ENCODE measurements around the gene MAN2A2.
A peak's percentile ranks its signal among the peaks of the same experiment; 100 is the strongest.
"Not testable (repeated sequence)": the region's sequence is repeated elsewhere in the genome, so short reads cannot be mapped to it uniquely, and the experiment has no call there.

MAN2A2 gene

DNA sequence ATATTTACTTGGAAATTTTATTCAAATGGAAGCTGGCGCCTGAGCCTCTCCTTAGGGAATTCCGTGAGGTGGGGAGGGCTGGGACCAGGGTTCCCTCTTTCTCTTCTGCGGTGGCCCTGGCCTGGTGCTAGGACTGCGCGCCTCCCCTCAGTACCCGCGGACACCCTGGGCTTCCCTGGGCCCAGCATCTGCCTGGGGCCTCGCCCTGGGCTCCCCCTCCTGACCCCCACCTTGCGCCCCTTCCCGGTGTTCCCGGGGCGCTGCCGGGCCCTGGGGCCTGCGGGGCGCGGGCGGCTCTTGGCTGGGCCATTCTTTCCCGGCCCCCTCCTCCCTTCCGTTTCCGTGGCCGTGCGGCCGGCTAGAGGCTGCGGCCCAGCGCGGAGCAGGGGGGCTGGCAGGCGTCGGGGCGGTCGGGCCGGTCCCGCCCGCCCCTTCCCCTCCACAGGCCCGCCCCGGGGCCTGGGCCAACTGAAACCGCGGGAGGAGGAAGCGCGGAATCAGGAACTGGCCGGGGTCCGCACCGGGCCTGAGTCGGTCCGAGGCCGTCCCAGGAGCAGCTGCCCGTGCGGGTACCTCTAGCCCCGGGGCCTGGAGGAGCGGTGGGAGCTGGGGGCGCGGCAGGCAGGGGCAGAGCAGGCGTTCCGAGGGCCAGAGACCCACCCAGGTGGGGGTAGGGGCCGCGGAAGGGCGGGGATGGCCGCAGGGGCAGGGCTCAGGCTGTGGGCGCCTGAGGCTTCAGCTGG, 19.0 kb upstream of the MAN2A2 start, which contains the start of gene FES:
TSS of gene FES (plus strand) at position 529 of the 743 bp plus-strand sequence. CDS start 542 bp downstream, outside the sequence.
- DNase-seq (ENCODE audit: low read depth), result no peak

DNA sequence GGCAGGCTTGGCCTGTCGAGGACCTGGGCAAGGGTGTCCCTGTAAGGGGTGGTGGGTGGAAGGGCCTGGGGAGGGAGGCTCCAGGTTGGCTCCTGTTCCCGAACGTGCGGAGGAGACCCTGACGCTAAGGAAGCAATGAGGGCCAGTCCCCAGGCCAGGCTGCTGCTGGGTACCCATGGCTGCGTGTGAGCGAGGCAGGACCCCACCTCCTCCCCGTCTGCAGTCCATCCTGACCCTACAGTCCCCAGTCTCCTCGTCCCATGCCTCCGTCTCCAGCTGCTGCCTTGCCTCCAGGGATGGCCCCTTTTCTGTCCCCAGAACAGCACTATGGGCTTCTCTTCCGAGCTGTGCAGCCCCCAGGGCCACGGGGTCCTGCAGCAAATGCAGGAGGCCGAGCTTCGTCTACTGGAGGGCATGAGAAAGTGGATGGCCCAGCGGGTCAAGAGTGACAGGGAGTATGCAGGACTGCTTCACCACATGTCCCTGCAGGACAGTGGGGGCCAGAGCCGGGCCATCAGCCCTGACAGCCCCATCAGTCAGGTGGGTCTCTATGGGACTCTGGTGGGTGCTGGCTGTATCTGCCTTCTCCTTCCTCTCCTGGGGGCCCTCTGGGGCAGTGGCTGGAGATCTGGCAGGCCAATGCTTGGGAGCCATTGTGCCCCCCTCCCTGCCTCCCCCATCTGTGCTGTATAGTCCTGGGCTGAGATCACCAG, 18.2 kb upstream of the MAN2A2 start:
- no peak for DNase-seq (ENCODE audit: low read depth)

DNA sequence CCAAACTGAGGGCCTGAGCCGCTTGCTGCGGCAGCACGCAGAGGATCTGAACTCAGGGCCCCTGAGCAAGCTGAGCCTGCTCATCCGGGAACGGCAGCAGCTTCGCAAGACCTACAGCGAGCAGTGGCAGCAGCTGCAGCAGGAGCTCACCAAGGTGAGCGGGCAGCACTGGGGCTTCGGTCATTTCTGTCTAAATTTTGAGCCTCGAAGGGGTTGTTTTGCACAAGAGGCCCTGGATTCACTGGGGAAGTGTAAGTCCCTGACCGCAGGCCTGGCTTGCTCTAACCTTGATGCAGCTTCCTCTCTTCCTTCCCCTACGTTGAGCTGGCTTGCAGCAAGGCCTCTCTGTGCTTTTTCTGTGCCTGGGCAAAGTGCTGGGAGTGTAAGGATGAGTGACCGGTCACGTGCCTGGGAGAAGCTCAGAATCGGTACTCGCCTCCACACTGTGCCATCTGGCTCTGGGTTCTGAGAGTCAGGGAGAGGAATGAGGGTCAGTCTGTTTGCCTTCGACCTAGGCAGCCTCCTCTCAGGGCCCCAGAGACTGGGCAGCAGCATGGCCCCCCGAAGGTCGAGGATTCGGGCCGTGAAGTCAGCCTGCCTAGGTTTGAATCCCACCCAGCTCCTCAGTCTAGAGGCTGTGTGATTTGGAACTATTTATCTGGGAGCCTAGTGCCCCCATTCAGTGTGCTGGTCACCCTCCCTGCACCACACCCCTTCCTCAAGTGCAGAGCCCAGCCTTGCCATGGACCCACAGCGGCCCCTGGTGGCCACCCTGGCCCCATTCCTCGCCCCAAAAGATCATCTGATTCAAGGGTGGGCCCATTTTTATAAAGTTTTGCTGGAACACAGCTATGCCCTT, 17.4 kb upstream of the MAN2A2 start:
- peak; percentile 80 for DNase-seq (ENCODE audit: low read depth)

DNA sequence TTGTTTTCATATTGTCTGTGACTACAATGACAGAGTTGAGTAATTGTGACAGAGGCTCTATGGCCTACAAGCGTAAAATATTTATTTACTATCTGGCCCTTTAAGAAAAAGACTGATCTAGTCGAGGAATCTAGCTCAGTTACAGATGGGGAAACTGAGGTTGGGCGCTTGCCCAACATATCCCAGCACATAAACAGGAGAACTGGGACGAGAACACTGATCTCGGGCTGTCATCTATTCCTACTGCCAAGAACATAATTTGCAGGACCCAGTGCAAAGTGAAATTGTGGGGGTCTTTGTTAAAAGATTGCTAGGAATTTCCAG, 16.8 kb upstream of the MAN2A2 start:
- no peak for DNase-seq (ENCODE audit: low read depth)

DNA sequence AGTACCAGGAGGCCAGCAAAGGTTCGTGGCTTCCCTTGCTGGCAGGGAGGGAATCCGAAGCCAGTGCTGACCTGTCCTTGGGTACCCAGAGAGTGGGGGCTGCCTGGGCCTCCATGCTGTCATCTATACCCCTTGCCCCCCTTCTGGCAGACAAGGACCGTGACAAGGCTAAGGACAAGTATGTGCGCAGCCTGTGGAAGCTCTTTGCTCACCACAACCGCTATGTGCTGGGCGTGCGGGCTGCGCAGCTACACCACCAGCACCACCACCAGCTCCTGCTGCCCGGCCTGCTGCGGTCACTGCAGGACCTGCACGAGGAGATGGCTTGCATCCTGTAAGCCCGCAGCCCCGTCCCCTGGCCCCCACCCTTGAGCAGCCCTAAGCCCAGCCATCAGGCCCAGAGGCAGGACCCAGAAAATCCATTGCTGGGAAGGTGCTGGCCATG, 16.0 kb upstream of the MAN2A2 start:
- DNase-seq (ENCODE audit: low read depth), result no peak

DNA sequence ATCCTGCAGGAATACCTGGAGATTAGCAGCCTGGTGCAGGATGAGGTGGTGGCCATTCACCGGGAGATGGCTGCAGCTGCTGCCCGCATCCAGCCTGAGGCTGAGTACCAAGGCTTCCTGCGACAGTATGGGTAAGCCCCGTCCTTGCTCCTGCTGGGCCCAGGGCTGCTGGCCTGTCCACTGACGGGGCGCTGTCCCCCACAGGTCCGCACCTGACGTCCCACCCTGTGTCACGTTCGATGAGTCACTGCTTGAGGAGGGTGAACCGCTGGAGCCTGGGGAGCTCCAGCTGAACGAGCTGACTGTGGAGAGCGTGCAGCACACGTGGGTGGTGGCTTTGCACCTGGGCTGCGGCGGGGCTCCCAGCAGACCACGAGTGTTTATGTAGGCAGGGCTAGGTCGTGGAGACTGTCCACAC, 13.8 kb upstream of the MAN2A2 start:
- DNase-seq (ENCODE audit: low read depth), result no peak

DNA sequence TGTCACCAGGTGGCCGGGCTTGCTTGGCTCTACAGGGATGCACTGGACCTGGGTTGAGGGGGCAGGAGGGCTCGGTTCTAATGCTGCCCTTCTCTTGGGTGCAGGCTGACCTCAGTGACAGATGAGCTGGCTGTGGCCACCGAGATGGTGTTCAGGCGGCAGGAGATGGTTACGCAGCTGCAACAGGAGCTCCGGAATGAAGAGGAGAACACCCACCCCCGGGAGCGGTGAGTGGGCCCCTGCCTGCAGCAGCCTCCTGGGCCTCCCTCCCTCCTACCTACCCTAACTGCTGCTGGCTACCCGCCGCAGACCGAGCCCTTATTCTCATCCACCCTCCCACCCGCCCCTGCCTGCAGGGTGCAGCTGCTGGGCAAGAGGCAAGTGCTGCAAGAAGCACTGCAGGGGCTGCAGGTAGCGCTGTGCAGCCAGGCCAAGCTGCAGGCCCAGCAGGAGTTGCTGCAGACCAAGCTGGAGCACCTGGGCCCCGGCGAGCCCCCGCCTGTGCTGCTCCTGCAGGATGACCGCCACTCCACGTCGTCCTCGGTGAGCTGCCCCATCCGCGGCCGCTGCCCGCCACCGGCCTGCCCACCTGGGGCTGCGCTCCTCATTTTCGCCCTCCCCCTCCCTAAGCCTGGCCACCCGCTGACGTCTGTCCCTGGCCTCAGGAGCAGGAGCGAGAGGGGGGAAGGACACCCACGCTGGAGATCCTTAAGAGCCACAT, 13.2 kb upstream of the MAN2A2 start:
- DNase-seq (ENCODE audit: low read depth), result no peak

DNA sequence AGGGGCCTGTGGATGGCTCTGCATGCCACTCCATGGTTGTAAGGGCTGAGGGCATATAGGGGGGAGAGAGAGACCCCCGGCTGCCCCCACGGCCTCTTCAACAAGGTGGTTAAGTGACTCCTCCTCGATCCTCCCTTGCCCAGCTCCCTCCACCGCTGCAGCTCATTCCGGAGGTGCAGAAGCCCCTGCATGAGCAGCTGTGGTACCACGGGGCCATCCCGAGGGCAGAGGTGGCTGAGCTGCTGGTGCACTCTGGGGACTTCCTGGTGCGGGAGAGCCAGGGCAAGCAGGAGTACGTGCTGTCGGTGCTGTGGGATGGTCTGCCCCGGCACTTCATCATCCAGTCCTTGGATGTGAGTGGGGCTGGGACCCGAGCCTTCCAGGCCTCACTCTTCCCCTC, 12.3 kb upstream of the MAN2A2 start:
- DNase-seq (ENCODE audit: low read depth), result no peak

DNA sequence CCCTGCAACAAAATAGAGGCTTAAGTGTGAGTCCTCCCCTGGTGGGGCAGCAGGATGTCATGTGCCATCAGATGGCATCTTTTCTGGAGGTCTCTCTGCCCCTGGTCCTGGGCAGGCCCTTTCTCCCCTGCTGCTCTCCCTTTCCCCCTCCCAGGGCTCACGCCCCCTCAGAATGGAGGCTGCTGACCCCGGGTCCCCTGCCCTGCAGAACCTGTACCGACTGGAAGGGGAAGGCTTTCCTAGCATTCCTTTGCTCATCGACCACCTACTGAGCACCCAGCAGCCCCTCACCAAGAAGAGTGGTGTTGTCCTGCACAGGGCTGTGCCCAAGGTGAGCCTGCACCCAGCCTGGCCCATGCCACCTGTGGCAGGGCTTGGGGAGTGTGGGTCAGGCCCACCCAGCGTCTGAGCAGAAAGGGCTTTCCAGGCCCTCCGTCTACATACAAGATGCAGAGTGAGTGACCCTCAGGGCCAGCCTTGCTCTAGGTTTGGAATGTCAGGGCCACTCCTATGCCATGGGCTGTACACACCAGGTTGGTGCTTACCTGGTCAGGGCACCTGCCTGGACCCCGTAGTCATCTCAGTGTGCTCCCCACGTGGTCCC, 11.7 kb upstream of the MAN2A2 start:
- DNase-seq (ENCODE audit: low read depth), result no peak

DNA sequence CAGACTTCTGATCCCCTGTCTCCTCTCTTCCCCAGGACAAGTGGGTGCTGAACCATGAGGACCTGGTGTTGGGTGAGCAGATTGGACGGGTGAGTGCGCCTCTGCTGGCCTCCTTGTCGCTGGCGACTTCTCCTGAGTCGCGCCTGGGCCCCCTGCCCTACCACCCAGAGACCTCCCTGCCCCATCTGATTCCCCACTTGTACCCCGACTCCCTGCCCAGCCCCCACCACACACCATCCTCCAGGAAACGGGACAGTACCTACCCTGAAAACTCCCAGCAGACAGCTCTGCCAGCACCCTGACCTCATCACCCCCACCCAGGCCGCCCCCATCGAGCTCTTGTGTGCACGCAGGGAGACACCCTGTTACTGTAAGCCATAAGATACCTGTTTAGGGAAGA, 11.1 kb upstream of the MAN2A2 start:
- DNase-seq (ENCODE audit: low read depth), result no peak

DNA sequence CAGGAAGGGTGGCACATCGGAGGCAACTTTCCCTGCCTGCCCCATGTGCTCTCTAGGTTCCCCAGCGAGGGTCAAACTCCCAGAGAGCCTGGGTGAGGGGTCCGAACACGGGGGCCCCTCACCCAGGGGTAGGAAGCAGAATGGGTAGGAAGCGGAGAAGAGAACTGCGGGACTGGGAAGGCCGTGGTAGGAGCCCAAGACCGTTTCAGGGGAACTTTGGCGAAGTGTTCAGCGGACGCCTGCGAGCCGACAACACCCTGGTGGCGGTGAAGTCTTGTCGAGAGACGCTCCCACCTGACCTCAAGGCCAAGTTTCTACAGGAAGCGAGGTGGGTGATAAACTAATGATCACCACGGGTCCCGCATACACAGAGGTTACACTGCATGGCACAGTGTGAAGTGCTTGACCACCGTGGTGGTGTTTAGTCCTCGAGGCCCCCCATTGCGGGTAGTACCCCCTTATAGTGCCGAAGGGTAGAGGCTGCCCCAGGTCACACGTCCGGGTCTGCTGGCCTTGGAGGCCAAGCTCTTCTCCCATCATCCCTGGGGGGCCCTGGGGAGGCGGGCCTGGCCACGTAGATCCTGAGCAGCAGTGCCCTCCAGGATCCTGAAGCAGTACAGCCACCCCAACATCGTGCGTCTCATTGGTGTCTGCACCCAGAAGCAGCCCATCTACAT, 10.5 kb upstream of the MAN2A2 start:
- no peak for DNase-seq (ENCODE audit: low read depth)

DNA sequence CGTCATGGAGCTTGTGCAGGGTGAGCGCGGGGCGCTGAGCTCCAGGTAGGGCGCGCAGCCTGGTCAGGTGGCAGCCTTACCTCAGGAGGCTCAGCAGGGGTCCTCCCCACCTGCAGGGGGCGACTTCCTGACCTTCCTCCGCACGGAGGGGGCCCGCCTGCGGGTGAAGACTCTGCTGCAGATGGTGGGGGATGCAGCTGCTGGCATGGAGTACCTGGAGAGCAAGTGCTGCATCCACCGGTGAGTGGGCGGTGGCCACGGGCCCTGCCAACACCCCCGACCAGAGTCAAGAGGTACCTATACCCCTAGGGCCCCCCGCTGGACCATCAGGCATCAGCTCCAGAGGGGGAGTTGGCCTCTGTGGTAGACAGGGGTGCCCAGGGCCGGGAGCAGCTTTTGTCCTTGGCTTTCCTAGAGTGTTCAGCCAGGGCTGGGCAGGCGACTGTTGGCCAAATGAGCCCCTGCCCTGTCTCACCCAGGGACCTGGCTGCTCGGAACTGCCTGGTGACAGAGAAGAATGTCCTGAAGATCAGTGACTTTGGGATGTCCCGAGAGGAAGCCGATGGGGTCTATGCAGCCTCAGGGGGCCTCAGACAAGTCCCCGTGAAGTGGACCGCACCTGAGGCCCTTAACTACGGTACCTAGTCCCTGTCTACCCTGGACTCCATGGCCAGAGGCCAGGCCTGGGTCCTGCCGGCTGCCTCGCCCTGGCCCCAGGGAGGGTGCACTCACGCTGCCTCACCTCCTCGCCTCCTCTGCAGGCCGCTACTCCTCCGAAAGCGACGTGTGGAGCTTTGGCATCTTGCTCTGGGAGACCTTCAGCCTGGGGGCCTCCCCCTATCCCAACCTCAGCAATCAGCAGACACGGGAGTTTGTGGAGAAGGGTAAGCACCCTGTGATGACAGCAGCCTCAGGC, 9.7 kb upstream of the MAN2A2 start:
- DNase-seq (ENCODE audit: low read depth), result no peak

DNA sequence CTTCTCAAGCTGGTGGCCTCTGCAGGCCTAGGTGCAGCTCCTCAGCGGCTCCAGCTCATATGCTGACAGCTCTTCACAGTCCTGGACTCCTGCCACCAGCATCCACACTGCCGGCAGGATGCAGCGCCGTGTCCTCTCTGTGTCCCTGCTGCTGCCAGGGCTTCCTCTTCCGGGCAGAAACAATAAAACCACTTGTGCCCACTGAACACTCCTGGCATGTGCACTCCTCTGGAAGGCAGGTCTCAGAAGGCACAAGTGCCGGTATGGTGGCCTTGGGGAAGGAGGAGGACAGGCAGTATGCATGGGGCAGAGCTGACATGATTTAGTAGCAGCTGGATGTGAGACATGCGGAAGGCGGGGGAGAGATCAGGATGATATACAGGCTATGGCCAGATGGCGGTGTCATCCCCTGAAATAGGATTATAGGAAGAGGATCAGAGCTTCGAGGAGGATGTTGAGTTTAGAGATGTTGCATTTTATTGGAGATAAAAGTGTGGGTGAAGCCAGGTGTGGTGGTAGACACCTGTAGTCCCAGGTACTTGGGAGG, 7.5 kb upstream of the MAN2A2 start:
- DNase-seq (ENCODE audit: low read depth), result no peak

DNA sequence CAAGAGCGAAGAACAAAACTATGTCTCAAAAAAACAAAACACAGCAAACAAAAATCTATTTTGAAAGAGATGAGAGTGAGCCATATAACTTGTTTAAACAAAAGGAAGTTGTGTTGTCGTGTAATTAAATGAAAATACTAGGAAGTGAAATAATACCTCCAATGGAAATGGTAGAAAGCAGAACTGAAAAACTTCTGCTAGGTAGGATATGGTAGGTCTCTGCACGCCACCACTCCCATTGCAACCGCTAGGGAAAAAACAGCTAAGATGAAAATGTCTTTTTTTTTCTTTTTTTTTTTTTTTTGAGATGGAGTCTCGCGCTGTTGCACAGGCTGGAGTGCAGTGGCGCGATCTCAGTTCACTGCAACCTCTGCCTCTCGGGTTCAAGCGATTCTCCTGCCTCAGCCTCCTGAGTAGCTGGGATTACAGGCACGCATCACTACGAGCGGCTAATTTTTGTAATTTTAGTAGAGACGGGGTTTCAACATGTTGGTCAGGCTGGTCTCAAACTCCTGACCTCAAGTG, 5.9 kb upstream of the MAN2A2 start:
- not testable (repeated sequence) for DNase-seq (ENCODE audit: low read depth)

DNA sequence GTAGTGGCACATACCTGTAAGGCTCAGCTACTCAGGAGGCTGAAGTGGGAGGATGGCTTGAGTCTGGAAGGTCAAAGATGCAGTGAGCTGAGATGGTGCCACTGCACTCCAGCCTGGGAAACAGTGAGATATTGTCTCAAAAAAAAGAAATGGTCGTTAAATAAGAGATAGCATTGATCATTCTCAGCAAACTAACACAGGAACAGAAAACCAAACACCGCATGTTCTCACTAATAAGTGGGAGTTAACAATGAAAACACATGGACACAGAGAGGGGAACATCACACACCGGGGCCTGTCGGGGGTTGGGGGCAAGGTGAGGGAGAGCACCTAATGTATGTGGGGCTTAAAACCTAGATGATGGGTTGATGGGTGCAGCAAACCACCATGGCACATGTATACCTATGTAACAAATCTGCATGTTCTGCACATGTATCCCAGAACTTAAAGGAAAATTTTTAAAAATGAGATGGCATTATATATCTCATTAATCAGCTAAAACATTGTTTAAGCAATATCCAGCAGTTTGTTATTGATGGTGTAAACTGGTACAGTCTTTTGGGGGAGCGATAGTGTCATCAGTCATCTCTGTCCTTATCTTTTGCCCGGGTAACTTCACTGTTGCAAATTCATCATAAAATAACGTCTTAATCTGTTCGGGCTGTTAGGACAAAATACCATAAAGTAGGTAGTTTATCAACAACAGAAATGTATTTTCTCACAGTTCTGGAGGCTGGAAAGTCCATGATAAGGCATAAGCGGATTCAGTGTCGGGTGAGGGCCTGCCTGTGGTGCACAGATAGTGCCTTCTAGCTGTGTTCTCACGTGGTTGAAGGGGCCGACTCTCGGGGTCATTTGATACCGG, 1.7 kb upstream of the MAN2A2 start:
- no peak for DNase-seq (ENCODE audit: low read depth)

DNA sequence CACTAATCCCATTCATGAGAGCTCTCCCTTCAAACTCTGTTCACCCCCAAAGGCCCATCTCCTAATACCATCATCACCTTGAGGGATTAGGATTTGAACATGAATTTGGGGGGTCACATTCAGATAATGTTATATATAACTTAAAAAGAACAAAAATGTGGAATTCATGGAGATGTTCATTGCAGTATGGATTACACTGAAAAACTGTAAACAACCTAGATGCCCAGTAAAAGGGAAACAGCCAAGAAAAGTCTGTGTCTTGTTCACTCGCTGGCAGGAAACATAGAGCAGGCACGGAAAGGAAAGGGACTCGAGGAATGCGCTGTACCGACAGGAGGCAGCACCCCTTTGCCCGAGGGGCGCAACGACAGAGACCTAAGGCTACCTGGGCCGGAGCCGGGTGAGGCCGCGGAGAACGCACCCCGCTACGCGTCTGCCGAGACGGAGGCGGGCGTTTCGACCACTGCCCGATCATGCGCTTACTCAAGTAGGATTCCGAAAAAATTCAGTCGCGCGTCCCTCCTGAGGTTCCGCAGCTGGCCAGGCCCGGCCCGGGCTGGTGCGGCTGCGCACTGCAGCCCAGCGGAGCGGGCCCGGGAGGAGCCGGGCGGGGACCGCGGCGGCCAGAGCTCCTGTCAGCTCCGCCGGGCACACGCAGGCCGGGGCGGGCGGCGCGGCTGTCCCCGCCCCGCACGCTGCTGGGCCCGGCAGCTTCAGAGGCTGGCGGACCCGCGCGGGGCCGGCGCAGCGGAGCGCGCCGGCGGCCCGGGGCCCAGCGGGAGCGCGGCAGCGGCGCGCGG, 862 bp upstream of the MAN2A2 start:
- peak; percentile 60 for DNase-seq (ENCODE audit: low read depth)

DNA sequence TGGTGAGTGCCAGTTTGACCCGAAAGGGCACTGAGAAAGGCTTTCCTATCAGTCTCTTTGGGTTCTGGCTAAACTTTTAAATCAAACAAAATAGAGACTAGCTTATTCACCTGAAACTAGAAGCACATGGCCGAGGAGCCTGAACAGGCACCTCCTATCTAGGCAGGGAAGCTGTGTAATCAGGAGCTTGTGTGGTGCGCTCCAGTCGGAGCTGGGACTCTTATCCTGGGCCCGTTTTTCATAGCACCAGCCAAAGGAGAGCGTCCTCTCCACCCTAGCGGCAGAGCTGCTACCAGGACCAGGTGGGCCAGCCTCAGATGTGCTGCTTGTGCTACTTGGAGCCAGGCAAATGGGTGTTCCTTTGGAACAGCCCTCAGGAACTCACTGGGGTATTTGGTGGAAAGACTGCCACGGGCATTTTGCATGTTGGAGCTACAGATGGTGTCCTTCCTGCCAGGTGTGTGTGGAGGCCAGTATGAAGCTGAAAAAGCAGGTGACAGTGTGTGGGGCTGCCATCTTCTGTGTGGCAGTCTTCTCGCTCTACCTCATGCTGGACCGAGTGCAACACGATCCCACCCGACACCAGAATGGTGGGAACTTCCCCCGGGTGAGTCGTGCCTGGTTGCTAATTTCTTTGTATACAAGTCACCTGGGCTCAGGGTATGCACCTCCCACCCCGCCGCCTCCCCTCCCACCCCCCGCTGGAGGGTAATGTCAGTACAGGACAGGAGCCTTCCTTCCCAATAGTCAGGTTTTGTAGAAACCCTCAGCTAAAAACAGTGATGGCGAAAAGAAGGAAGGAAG, 833 bp downstream of the MAN2A2 start:
- DNase-seq (ENCODE audit: low read depth), result no peak
